NCI-H82 treated with DMSO at 0.1 percent for 48 hours (cell line): ENCODE measurements around the gene BCR.
"Not testable (repeated sequence)": the region's sequence is repeated elsewhere in the genome, so short reads cannot be mapped to it uniquely, and the experiment has no call there.

Experiments used
- DNase-seq: peaks from one replicate; lab custom pipeline; 2025; ENCODE audit not compliant: unreplicated experiment; lab: John Stamatoyannopoulos, UW

Gene BCR

DNA sequence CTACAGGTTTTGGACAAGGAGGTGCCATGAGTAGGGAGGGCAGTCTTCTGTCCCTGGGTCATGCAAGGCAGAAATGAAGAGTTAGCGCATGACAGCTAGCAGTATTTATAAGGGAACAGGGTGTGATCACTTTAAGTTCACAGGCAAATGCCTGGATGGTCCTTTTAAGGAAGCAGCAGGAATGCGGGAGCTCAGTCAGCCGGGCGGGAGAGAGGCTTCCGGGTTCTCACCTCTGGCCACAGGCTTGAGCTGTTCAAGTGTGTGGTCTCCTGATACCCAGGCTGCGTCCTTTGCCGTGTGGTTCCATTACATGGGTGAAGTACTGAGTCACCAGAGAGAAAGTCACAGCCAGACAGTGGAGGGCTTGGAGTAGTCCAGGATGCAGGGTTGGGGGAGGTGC is 105.4 kb downstream of the BCR start:
- DNase-seq: no peak

DNA sequence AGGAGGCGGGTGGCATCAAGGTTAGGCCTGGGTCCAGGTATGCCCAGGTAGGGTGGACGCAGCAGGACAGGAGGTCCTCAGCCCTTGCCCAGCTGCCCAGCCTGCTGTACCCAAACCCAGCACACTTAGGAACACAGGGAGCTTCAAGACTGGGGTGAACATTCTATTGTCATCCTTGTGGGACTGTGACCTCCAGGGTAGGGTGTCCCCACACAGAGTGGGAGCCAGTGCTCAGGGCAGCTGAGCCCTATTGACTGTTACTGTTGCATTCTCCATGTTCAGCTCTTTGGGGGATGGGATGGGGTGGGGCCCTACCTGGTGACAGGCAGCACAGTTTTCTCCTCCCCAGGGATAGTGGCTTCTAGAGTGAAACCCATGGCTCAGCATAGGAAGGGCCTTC is 106.0 kb downstream of the BCR start:
- DNase-seq: no peak

DNA sequence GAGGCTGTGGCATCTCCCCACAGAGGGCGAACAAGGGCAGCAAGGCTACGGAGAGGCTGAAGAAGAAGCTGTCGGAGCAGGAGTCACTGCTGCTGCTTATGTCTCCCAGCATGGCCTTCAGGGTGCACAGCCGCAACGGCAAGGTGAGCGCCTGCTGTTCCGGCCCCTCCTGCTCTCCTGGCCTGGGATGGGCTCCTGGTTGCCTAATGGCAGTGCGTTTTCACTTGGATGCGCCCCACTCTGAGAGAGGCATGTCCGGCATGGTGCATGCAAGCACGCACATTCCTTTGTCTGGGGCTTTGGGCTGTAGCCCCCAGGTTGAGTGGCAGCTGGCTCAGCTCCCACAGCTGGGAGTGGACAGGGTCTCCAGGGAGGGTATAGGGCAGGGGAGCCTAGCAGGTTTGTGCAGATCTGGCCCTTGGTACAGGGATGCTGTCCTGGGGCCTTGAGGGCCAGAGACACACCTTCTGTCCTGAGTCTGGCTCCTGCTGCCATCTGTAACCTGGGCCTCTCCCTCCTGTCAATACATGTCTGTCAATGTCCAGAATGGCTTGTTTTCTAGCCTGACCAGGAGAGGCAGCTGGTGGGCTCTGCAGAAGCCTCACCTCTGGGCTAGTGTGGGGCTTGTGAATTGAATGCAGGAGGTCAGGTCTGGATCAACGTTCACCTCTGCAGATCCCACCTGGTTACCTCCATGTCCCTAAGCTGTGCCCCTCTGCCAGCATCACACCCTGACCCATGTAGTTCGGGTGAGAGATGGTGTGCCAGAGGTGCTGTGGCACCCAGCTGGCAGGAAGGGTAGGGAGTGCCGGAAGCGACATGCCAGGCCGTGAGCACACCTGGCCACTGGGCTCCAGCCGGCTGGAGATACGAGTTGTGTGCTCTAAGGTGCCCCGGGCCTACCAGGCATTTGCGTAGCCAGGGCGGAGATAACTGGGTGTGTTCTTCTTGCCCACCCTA is 107.1 kb downstream of the BCR start:
- DNase-seq: no peak

DNA sequence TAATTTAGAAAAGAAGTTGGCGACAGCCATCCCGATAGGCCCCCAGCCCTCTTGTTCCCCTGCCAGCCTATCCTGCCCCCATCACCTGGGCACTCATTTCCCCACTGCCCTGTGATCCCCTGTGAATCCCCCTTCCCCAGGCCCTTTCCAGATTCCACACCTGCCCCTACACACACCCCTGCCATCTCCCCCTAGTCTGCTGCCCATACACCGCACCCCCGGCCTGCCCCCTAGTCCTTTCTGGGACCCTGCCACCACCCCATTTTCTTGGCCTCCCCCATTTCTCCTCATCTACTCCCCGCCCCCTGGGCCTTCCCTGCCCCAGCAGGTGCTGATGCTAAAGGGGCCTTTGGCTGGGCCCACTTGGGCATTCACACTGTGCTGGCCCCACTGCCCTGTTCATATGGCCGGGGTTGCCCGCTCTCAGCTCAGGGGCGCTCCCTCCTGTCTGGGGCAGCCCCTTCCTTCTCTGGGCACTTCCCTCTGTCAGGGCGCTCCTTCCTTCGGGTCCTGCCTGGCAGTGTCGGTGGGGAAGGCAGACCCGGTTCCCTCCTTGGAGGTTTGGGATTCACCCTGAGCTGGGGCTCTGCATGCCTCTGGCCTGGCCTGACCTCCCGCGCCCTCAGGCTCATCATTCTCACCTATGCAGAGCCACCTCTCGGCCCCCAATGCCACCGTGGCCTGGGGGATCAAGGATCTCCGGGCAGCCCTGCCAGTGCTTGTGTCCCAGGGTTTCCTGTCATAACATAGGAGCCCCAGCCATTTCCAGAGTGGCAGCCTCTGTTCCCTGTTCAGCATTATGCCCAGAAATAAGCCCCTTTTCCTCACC is 108.2 kb downstream of the BCR start:
- DNase-seq: no peak

DNA sequence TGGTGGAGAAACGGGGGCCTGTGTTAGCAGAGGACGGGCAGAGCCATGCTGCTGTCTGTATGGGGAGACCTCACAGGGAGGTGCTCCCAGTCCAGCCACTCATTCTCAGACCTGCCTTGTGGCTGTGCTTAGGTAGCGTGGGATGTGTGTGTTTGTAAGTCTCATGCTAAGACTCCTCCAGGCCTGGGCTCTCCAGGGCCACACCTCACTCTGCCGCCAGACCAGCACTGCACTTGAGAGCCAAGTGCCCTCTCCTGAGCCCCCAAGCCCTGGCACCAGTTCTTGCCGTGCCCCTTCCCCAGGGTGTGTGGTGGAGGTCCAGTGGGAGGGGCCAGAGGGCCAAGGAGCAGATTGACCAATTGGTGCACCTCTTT is 108.8 kb downstream of the BCR start:
- DNase-seq: no peak

DNA sequence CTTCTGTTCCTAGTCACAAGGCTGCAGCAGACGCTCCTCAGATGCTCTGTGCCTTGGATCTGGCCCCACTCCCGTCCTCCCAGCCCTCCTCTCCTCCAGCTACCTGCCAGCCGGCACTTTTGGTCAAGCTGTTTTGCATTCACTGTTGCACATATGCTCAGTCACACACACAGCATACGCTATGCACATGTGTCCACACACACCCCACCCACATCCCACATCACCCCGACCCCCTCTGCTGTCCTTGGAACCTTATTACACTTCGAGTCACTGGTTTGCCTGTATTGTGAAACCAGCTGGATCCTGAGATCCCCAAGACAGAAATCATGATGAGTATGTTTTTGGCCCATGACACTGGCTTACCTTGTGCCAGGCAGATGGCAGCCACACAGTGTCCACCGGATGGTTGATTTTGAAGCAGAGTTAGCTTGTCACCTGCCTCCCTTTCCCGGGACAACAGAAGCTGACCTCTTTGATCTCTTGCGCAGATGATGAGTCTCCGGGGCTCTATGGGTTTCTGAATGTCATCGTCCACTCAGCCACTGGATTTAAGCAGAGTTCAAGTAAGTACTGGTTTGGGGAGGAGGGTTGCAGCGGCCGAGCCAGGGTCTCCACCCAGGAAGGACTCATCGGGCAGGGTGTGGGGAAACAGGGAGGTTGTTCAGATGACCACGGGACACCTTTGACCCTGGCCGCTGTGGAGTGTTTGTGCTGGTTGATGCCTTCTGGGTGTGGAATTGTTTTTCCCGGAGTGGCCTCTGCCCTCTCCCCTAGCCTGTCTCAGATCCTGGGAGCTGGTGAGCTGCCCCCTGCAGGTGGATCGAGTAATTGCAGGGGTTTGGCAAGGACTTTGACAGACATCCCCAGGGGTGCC is 109.8 kb downstream of the BCR start:
- no peak for DNase-seq

DNA sequence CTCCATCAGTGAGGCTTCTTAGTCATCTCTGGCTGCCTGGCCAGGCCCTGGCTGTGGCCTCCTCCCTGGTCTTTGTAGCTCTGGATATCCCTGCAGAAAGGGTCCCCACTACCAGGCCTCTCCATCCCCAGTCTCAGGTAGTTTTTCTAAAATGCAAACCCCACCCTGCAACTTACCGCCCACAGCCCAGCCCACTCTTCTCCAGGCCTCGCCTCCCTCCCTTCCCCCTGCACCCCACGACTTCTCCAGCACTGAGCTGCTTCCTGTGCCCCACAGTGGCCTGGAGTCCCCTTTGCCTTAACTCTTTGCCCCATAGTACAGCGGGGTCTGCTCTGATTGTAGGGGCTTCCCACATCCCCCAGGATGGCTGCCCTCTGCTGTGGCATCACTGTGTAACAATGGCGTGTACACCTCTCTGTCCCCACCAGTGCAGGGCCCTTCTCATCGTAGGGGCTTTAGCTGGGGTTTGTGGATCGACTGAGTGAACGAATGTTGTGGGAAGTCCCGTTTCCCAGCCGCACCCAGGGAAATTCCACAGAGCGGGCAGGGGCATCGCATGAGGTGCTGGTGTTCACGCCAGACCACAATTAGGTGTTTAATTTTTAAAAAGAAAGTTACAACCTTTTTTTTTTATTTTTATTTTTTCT is 111.6 kb downstream of the BCR start:
- no peak for DNase-seq

DNA sequence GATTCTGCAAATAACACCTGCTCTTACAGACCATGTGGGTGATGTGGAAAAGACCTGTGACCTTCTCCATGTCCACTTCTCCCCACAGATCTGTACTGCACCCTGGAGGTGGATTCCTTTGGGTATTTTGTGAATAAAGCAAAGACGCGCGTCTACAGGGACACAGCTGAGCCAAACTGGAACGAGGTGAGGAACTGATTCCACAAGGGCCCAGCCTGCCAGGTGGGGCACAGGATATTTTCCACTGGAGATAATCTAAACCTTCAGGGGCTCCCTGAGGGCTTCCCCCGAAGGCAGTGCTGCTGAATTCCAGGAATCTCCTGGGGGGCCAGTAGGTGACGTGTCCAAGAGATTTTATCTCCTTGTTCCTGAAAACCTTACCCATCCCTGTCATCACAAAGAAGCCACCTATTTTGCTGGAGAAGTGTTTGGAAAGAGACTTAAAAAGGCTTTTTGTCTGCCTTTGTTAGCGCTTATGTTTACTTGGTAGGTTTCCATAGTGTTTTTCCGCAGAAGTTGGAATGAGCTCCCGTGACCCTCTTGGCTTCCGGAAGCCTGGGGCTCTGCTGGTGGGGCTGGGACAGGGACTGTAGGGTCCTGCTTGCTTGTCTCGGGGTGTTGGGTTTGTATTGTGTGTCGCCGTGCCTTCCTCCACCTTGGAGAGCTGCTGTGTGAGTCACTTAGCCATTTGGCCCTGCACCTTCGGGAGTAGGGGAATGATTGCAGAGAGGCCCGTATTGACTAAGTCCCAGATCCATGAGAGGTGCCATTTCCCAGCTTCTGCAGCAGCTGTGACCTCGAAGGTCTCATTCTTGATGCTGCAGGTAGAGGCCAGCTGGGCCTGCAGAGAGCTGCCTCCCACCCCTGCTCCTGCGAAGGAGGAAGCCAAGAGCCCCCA is 112.4 kb downstream of the BCR start:
- DNase-seq: no peak

DNA sequence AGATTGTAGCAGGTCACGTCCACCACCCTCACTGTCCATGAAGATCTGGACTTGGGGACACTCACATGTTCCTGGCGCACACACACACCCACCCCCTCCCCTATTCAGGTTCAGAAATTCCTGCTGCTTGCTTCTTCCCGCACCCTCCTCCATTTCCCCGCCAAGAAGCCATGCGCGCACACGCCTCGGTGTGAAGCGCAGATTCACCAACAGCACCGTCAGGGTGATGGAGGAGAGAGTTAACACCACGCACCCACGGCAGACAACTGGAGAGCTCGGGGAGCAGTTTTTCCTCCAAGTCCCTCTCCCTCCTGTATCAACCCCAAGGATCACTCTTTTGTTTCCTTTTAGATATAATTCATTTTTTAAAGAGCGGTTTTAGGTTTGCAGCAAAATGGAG is 113.4 kb downstream of the BCR start:
- no peak for DNase-seq

DNA sequence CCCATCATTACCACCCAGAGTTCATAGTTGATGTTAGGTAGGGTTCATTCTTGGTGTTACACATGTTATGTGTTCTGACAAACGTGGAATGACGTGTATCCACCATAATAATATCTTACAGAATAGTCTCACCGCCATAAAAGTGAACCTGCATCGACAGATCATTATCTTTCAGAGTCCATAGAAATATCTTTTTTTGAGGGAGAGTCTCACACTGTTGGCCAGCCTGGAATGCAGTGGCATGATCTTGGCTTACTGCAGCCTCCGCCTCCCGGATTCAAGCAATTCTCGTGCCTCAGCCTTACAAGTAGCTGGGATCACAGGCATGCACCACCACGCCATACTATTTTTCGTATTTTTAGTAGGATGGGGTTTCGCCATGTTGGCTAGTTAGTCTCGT is 113.9 kb downstream of the BCR start:
- DNase-seq: no peak

DNA sequence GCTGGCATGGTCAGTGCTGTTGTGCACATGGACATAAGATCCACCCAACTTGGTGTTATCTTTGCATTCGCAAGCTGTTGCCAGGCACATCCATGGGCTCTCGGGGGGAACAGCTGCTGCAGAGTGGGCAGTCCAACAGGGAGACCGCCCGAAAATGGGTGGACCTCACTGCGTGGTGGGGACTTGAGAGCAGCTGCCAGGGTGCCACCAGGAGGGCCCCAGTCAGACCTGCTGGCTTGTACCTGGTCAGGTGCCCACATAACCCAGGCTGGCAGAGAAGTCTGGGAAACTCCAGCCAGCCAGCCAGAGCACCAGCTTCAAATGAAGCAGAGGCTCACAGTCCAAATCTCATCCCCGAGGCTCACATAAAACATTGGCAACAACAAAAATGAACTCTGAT is 120.2 kb downstream of the BCR start:
- DNase-seq: no peak

DNA sequence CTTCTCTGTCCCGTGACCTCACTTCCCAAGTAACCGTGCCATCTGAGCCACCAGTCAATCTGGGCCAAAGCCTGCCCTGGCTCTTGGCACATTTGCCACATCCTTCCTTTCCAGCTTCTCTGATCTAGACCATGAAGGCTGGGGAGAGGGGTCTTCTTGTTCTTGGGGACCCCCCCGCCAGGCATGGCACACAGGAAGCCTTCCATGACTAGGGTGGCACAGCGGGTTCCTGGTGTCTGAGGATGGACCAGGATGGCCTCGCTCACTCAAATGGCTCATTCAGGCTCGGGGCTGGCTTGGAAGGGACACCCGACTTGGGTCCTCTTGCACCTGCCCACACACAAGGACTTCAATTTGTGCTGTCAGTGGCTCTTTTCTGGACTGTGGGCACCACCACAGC is 121.3 kb downstream of the BCR start:
- DNase-seq: no peak

DNA sequence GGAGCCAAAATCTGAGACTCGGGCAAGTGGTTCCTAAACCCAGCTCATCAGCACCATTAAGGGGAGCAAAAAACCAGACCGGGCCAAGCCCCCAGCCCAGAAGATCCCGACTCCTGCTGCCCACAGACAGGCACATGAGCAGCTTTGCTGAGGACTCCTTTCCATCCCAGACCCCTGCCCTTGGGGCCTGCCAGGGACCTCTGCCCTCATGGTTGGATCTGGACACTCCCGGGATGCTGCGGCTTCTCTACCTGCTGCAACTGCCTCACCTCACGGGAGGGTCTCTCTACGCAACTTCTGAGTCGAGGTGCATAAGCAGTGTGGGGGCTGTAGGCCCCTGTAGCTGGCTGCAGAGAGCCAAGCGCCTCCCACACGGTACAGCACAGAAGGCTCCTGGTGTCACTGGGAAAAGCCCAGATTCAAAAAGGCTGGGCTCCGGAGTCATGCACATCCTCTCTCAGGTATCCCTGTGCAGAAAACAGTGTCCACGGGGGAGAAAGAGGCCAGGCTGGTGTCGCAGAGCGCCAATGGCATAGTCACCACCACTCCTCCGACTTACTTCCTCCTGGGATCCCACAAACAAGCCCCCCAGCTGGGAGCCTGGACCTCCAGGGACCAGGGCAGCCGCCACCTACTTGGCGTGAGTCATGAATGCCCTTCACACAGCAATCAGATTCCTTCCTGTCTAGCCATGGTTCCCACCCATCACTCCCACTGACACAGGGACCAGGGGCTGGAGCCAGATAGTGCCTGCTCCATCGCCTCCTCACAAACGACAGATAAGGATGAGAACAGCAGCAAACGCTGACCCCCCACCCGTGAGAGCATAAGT is 122.1 kb downstream of the BCR start:
- no peak for DNase-seq

DNA sequence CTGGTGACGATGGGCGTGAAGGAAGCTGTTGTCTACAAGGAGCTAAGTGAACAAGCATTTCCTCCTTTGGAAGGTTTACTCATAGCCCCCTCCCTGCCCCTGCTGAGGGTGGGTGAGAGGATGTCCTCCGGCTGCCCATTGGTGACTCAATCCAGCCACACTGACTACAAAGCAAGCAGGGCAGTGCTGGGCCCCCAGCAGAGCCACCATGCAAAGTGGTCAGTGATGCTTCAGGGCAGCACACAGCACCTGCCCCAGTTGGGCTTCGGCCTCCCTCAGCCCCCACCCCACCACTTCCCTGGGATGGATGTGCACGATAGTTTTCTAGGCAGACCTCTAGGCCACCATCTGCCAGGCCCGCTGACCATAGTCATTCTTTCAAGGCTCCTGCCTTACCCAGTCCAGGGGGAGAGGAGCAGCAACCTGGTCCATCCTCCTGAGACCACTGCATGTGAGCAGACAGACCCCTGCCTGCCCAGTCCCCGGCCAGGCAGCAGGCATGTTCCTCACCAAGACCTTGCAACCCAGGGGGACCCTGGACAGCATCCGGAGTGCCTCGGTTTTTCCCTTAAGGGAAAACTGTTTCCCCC is 125.1 kb downstream of the BCR start:
- DNase-seq: no peak

DNA sequence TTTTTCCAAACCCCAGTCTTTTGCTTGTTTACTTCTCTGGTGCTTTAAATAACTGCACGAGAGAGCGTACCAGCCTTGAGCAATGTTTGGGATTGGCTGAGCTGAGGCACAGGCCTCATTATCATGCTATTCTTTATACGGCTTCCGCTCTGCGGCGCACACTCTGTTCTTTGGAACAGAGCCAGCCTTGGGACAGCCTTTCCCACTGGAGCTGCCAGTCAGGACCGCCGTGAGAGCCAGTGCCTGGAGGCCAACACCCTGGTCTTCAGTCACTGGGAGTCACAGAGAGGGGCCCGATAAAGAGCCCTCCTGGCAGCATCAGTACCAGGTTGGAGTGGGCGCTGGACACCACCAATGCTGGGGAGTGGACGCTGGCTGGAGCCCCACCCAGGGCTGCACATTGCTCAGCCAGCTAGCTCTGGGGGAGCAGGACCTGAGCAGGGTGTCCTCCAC is 125.6 kb downstream of the BCR start:
- DNase-seq: no peak

DNA sequence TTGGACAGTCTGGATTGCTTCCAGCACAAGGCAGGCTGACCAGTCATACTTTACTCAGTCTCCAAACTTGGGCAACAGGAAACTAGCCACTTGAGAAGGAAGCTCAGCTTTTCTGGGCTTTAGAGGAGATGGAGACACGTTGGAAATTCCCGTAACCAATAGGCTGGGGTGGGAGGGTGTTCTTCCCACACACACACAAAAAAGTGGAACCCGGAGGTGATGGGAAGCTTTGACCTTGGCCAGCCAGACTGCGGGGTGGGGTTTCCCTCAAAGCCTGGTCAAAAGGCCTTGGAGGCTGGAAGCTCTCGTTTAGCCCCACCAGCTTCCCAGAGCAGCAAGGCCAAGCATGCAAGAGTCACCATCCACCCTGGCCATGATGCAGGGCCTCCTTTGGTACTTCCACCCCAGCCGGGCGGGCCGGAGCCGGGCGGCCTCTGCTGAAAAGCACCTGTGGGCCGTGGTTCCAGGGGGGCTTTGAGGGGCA is 126.2 kb downstream of the BCR start:
- no peak for DNase-seq

DNA sequence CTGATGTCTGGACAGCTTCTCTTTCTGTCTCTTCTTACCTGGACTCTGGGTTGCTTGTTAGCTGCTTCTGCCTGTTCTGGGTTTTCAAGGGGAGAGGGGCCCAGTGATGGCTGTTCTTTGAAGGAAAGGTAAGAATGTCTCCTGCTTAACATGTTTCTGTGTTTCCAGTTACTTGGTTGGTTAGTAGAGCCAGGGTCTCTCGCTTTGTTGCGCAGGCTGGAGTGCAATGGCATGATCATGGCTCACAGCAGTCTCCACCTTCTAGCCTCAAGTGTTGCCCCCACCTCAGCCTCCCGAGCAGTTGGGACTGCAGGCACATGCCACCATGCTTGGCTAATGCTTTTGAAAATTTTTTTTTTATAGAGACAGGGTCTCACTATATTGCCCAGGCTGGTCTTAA is 126.6 kb downstream of the BCR start:
- no peak for DNase-seq

DNA sequence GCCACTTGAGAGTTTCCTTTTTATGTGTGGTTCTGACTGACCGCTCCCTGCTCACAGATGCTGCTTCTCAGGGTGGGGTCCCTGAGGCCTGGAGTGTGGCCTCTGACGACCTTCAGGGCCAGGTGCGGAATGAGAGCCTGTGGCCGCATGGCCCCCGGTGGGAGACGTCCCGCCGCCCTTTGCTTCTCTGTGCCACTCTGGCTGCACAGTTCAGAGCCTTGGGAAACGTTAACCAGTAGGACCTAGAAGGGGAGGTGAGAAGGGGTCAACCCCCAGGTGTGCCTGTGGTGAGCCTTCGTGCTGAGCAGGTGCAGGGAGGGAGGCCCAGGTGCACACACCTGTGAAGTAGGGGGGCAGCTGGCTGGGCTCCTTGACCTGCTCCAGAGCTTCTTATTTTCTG is 127.2 kb downstream of the BCR start:
- not testable (repeated sequence) for DNase-seq
